ENCODE data around the gene DGCR2.

DNA sequence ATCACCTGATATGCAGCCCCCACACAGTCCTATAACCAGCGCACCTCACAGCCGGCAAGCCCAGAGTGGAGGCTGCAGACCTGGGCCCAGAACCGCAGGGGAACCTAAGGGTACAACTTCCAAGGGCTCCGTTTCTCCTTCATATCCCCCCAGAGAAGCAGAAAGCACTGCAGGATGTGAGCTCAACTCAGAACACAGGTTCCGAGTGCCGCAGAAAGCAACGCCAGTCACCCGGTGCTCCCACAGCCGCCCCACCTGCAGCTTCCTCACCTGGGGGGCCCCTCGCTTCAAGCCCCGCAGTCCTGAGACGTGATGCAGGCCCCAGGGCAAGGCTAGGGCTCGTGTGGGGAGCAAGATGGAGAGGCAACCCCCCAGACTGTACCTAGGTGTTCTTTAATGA, 11.3 kb upstream of the DGCR2 start:
- TF ChIP-seq YY1 (IDR thresholded peaks at IDR 0.05; ENCODE audit: extremely low read depth, insufficient replicate concordance, low read depth, low read length) = no peak
- TF ChIP-seq, protein P1, sequence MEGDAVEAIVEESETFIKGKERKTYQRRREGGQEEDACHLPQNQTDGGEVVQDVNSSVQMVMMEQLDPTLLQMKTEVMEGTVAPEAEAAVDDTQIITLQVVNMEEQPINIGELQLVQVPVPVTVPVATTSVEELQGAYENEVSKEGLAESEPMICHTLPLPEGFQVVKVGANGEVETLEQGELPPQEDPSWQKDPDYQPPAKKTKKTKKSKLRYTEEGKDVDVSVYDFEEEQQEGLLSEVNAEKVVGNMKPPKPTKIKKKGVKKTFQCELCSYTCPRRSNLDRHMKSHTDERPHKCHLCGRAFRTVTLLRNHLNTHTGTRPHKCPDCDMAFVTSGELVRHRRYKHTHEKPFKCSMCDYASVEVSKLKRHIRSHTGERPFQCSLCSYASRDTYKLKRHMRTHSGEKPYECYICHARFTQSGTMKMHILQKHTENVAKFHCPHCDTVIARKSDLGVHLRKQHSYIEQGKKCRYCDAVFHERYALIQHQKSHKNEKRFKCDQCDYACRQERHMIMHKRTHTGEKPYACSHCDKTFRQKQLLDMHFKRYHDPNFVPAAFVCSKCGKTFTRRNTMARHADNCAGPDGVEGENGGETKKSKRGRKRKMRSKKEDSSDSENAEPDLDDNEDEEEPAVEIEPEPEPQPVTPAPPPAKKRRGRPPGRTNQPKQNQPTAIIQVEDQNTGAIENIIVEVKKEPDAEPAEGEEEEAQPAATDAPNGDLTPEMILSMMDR (IDR thresholded peaks at IDR 0.05 in 2 of 3, conservative IDR thresholded peaks at IDR 0.05 in 1 of 3; ENCODE audit: borderline replicate concordance in 1 of 3, insufficient read depth in 1 of 3, low read depth in 2 of 3, low read length in 2 of 3) = no peak
